HepG2 (cell line): ENCODE measurements around the gene CACNA1G. TPM values are rescaled to one million over a fixed set of nuclear protein-coding genes. Genes with fewer than 3 reads are reported as not detected.

ENCODE experiments used
- BORCS8-MEF2B ChIP-seq: sonication (generic); formaldehyde crosslinking; IDR thresholded peaks from 2 replicates; pipeline ENCODE4 v1.8.0; 2022; ENCODE audit warnings: mild to moderate bottlenecking, missing genetic modification reagents
- EED ChIP-seq: sonication (generic); formaldehyde crosslinking; IDR thresholded peaks from 2 replicates; pipeline ENCODE4 v1.5.0; 2020; ENCODE audit warnings: mild to moderate bottlenecking, missing genetic modification reagents
- FOXJ3 ChIP-seq: sonication (generic); formaldehyde crosslinking; IDR thresholded peaks from 2 replicates; pipeline ENCODE4 v1.4.0; 2020; ENCODE audit warnings: missing genetic modification reagents, mild to moderate bottlenecking, borderline replicate concordance
- HNF1B ChIP-seq: sonication (generic); formaldehyde crosslinking; IDR thresholded peaks from 2 replicates; pipeline ENCODE4 v1.5.1; 2020; ENCODE audit warnings: mild to moderate bottlenecking, moderate library complexity, missing genetic modification reagents
- KDM5B ChIP-seq: sonication (generic); formaldehyde crosslinking; IDR thresholded peaks from 2 replicates; pipeline ENCODE4 v1.4.0; 2020; ENCODE audit warnings: missing genetic modification reagents, mild to moderate bottlenecking, borderline replicate concordance
- NFAT5 ChIP-seq: sonication (generic); formaldehyde crosslinking; IDR thresholded peaks from 2 replicates; pipeline ENCODE4 v1.4.0; 2020; ENCODE audit warnings: missing genetic modification reagents
- U2AF2 ChIP-seq: fragments of 200-400 bp; formaldehyde crosslinking; IDR thresholded peaks from 2 replicates; pipeline ENCODE4 v1.6.1; 2017; ENCODE audit warnings: low read depth, mild to moderate bottlenecking, low read length
- ZNF451 ChIP-seq: sonication (generic); formaldehyde crosslinking; IDR thresholded peaks from 2 replicates; pipeline ENCODE4 v1.5.0; 2020; ENCODE audit warnings: mild to moderate bottlenecking, missing genetic modification reagents
- ZNF563 ChIP-seq: sonication (generic); formaldehyde crosslinking; IDR thresholded peaks from 2 replicates; pipeline ENCODE4 v1.8.0; 2022; ENCODE audit warnings: mild to moderate bottlenecking, moderate library complexity, missing genetic modification reagents
- polyA plus RNA-seq, 8 experiments: library from polyadenylated mRNA; depleted of rRNA in 3 of 8; stranded (reverse) in 7 of 8; unstranded in 1 of 8; fragments of >200 nt; fragmentation: Illumina TruSeq in 4 of 8; extraction: Trizol in 4 of 8; gene quantifications; 2 replicates each; pipeline versions ENCODE4 v1.2.1 to v1.2.3, GENCODE V29; 2011 to 2016; ENCODE audit warnings: low read depth in 4 of 8, missing spikeins in 1 of 8, mixed read lengths in 1 of 8; ENCODE audit not compliant: insufficient read depth in 1 of 8
- total RNA-seq, 5 experiments: library from RNA; depleted of rRNA; stranded (reverse); fragments of >200 nt; fragmentation: Illumina TruSeq; extraction: Trizol; gene quantifications; 2 replicates each; pipeline ENCODE4 v1.2.3, GENCODE V29; 2016; ENCODE audit warnings: low read depth in 1 of 5
- TF ChIP-seq, protein P1 (sequence below): sonication (generic); formaldehyde crosslinking; IDR thresholded peaks from 2 replicates; pipeline ENCODE4 v1.4.0; 2020; ENCODE audit warnings: mild to moderate bottlenecking, missing genetic modification reagents, borderline replicate concordance
- TF ChIP-seq, protein P2 (sequence below): sonication (generic); formaldehyde crosslinking; IDR thresholded peaks from 2 replicates; pipeline ENCODE4 v1.4.0; 2020; ENCODE audit warnings: missing genetic modification reagents
- TF ChIP-seq, protein P3 (sequence below): sonication (generic); formaldehyde crosslinking; IDR thresholded peaks from 2 replicates; pipeline ENCODE4 v1.5.1; 2020; ENCODE audit warnings: missing genetic modification reagents, mild to moderate bottlenecking, borderline replicate concordance

Gene CACNA1G
- total and polyA plus RNA-seq, 2 of the 13 experiments (the other 11 are each of a cell fraction or from before 2014, with no cell fraction given): 0.02 TPM; not detected in 1

- TF ChIP-seq NFAT5 (CRISPR knock-in tag) (no peak), EED (CRISPR knock-in tag) (no peak), FOXJ3 (0 out of 2 replicates have a peak, but pooled peaks have one; percentile 52), KDM5B (no peak), BORCS8-MEF2B (CRISPR knock-in tag) (no peak), ZNF563 (CRISPR knock-in tag) (no peak), HNF1B (CRISPR knock-in tag) (no peak), ZNF451 (CRISPR knock-in tag) (no peak), U2AF2 (no peak)
- TF ChIP-seq, protein P1, sequence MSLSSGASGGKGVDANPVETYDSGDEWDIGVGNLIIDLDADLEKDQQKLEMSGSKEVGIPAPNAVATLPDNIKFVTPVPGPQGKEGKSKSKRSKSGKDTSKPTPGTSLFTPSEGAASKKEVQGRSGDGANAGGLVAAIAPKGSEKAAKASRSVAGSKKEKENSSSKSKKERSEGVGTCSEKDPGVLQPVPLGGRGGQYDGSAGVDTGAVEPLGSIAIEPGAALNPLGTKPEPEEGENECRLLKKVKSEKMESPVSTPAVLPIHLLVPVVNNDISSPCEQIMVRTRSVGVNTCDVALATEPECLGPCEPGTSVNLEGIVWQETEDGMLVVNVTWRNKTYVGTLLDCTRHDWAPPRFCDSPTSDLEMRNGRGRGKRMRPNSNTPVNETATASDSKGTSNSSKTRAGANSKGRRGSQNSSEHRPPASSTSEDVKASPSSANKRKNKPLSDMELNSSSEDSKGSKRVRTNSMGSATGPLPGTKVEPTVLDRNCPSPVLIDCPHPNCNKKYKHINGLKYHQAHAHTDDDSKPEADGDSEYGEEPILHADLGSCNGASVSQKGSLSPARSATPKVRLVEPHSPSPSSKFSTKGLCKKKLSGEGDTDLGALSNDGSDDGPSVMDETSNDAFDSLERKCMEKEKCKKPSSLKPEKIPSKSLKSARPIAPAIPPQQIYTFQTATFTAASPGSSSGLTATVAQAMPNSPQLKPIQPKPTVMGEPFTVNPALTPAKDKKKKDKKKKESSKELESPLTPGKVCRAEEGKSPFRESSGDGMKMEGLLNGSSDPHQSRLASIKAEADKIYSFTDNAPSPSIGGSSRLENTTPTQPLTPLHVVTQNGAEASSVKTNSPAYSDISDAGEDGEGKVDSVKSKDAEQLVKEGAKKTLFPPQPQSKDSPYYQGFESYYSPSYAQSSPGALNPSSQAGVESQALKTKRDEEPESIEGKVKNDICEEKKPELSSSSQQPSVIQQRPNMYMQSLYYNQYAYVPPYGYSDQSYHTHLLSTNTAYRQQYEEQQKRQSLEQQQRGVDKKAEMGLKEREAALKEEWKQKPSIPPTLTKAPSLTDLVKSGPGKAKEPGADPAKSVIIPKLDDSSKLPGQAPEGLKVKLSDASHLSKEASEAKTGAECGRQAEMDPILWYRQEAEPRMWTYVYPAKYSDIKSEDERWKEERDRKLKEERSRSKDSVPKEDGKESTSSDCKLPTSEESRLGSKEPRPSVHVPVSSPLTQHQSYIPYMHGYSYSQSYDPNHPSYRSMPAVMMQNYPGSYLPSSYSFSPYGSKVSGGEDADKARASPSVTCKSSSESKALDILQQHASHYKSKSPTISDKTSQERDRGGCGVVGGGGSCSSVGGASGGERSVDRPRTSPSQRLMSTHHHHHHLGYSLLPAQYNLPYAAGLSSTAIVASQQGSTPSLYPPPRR (CRISPR knock-in tag): peak; percentile 16; the same call in 1 of the 2 replicates
- TF ChIP-seq, protein P2, sequence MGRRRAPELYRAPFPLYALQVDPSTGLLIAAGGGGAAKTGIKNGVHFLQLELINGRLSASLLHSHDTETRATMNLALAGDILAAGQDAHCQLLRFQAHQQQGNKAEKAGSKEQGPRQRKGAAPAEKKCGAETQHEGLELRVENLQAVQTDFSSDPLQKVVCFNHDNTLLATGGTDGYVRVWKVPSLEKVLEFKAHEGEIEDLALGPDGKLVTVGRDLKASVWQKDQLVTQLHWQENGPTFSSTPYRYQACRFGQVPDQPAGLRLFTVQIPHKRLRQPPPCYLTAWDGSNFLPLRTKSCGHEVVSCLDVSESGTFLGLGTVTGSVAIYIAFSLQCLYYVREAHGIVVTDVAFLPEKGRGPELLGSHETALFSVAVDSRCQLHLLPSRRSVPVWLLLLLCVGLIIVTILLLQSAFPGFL (CRISPR knock-in tag): no peak
- TF ChIP-seq, protein P3, sequence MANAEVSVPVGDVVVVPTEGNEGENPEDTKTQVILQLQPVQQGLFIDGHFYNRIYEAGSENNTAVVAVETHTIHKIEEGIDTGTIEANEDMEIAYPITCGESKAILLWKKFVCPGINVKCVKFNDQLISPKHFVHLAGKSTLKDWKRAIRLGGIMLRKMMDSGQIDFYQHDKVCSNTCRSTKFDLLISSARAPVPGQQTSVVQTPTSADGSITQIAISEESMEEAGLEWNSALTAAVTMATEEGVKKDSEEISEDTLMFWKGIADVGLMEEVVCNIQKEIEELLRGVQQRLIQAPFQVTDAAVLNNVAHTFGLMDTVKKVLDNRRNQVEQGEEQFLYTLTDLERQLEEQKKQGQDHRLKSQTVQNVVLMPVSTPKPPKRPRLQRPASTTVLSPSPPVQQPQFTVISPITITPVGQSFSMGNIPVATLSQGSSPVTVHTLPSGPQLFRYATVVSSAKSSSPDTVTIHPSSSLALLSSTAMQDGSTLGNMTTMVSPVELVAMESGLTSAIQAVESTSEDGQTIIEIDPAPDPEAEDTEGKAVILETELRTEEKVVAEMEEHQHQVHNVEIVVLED (CRISPR knock-in tag): no peak
Measured at GRCh38 chr17:50642722-50643656, 82.5 kb downstream of the CACNA1G start (continued).
